ENCODE results near the gene PCDH9. TPM values are rescaled to one million over a fixed set of nuclear protein-coding genes. Genes with fewer than 3 reads are reported as not detected.

The PCDH9 gene
- total RNA-seq, 4 donors from 2014 or later = 0.37 to 2.4 (median 1.5) TPM

DNA sequence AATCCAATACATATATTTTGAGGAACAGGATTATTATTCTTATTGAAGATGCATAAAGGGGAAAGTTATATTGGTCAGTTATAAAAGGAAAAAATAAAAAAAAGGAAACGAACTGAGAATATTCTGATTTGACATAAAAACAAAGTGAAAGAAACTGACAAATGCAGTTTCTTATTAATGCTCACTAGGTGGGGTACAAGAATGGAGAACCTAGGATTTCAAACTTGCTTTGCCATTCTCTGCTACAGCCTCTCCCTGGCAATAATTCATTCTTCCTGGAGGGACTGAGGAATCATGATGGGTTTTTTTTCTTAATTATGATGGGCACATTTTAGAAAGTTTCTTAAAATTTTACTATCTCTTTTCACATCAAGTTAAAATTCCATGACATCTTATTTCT lies 154.9 kb downstream of the PCDH9 start:
- DNase-seq = no peak
- no peaks in the 10 kb centered on the region for H3K9me3 ChIP-seq
- TF ChIP-seq, protein P1, sequence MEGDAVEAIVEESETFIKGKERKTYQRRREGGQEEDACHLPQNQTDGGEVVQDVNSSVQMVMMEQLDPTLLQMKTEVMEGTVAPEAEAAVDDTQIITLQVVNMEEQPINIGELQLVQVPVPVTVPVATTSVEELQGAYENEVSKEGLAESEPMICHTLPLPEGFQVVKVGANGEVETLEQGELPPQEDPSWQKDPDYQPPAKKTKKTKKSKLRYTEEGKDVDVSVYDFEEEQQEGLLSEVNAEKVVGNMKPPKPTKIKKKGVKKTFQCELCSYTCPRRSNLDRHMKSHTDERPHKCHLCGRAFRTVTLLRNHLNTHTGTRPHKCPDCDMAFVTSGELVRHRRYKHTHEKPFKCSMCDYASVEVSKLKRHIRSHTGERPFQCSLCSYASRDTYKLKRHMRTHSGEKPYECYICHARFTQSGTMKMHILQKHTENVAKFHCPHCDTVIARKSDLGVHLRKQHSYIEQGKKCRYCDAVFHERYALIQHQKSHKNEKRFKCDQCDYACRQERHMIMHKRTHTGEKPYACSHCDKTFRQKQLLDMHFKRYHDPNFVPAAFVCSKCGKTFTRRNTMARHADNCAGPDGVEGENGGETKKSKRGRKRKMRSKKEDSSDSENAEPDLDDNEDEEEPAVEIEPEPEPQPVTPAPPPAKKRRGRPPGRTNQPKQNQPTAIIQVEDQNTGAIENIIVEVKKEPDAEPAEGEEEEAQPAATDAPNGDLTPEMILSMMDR (IDR thresholded peaks at IDR 0.05) = no peak
- TF ChIP-seq POLR2AphosphoS5 (IDR thresholded peaks at IDR 0.05) (no peak), EP300 (IDR thresholded peaks at IDR 0.05; ENCODE audit: low read depth) (no peak), POLR2A (IDR thresholded peaks at IDR 0.05) (no peak)
- 33 to 41% methylated on average over 1 of the region's 1 CpG for WGBS, 2 donors (ENCODE audit: low coverage in 1 of 2)
- no peak overlapping the region for H3K27ac ChIP-seq
- no peaks in the 10 kb centered on the region for H3K4me1 ChIP-seq
- H3K36me3 ChIP-seq = no peaks in the 10 kb centered on the region
- H3K27me3 ChIP-seq = no peaks in the 10 kb centered on the region
- no peak overlapping the region for H3K4me3 ChIP-seq
- in situ Hi-C loops (cut with MboI; ENCODE audit: low pct_ligation_motif_present in 1 of 4, low pct_unique_long_range_greater_than_20kb in 1 of 4, low sequenced_read_pairs in 3 of 4) = no loop called here
- intact Hi-C loops (cut with DNase I; ENCODE audit: low total_unique reads) = no loop called here

DNA sequence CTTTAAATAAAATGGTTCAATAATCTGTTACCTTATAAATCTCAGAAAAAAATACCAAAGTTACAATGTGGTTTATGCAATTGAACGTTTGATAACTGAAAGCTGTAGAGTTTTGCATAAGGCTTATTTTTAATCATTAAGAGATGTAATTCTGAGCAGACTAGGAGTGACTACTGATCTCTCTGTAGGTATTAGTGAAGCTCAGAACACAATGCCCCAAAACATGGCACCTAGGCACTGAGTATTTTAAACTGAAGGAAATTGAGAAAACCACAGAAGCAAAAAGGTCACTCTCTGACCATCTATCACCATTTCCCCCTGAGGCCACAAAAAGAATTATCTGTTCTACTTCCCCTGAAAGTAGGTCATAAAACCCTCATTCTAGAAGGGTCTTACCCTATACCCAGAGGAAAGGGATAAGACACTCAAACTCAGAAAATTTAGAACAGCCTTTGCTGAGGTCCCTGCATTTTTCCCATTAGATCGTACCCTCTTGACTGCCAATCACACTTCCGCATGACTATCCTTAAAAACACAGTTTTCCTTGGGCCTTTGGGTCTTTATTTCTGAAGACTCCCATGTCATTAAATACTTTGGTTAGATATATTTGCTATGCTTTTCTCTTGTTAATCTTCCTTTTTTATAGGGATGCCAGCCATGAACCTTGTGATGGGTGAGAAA lies 158.1 kb downstream of the PCDH9 start:
- Histone ChIP-seq H3K36me3 (no peaks in the 10 kb centered on the region), H3K9me3 (no peaks in the 10 kb centered on the region), H3K4me3 (no peak overlapping the region), H3K27me3 (no peaks in the 10 kb centered on the region), H3K4me1 (no peaks in the 10 kb centered on the region), H3K27ac (no peak overlapping the region)
- in situ Hi-C loops (cut with MboI; ENCODE audit: low pct_ligation_motif_present in 1 of 4, low pct_unique_long_range_greater_than_20kb in 1 of 4, low sequenced_read_pairs in 3 of 4) (no loop called here), intact Hi-C loops (cut with DNase I; ENCODE audit: low total_unique reads) (no loop called here)
- DNase-seq = no peak
- TF ChIP-seq POLR2AphosphoS5 (IDR thresholded peaks at IDR 0.05) (no peak), POLR2A (IDR thresholded peaks at IDR 0.05) (no peak), EP300 (IDR thresholded peaks at IDR 0.05; ENCODE audit: low read depth) (no peak)
- TF ChIP-seq, protein P1 (IDR thresholded peaks at IDR 0.05) = no peak
- WGBS, 2 donors (ENCODE audit: low coverage in 1 of 2) = 81 to 90% methylated on average over 3 of the region's 3 CpGs

DNA sequence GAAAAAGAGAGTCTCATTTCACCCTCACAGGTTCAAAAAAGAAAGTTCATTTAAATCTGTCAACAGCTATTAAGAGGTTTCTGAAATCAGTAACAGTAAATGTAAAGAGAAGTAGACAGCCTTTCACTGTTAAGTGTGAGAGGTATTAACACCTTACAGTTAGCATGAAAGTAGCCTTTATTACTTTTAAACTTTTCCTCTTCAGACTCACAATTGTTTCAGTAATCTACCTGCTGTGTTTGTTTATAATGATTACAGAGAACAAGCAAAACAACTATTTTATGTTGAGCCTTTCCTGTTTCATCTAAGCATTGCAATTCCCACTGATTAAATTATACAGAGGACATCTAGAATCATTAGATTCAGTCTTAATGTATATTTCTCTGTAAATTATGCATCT lies 159.8 kb downstream of the PCDH9 start:
- intact Hi-C loops (cut with DNase I; ENCODE audit: low total_unique reads) = no loop called here
- no peaks in the 10 kb centered on the region for H3K4me1 ChIP-seq
- H3K27ac ChIP-seq = no peak overlapping the region
- no peak overlapping the region for H3K4me3 ChIP-seq
- H3K36me3 ChIP-seq = no peaks in the 10 kb centered on the region
- TF ChIP-seq, protein P1 (IDR thresholded peaks at IDR 0.05) = no peak
- no peak for TF ChIP-seq POLR2A (IDR thresholded peaks at IDR 0.05)
- no peak for TF ChIP-seq POLR2AphosphoS5 (IDR thresholded peaks at IDR 0.05)
- no peak for TF ChIP-seq EP300 (IDR thresholded peaks at IDR 0.05; ENCODE audit: low read depth)
- DNase-seq = no peak
- no peaks in the 10 kb centered on the region for H3K9me3 ChIP-seq
- no peaks in the 10 kb centered on the region for H3K27me3 ChIP-seq
- in situ Hi-C loops (cut with MboI; ENCODE audit: low pct_ligation_motif_present in 1 of 4, low pct_unique_long_range_greater_than_20kb in 1 of 4, low sequenced_read_pairs in 3 of 4) = no loop called here

DNA sequence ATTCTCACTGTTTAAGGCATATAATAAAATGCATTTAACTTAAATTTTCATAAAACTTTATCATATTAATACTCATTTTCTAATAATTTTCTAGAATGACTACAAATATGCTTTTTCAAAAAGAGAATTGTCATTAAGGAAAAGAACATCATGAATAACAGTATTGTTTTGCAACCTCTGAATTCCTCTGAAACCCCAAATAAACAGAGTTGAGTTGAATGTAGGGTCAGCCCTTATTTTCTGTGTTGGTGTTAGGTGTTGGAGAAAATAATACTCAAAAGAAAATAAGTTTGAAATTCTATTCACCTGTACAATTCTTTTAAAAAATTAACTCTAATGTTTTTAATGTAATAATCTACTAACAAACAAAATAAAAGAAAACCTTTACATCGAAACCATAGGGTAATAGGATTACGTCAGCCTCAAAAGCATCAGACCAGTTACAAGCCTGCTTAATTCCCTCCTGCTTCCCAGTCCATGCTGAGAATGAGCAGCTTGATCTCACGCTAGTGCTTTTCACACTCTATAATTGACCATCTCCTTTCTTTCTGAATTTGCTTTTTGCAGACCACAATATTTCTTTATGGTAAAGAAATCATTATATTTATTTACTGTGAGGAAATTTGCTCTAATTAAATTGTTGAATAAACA lies 160.9 kb downstream of the PCDH9 start:
- 65 to 71% methylated on average over 3 of the region's 3 CpGs for WGBS, 2 donors (ENCODE audit: low coverage in 1 of 2)
- DNase-seq = no peak
- H3K27me3 ChIP-seq = no peaks in the 10 kb centered on the region
- no peaks in the 10 kb centered on the region for H3K4me1 ChIP-seq
- intact Hi-C loops (cut with DNase I; ENCODE audit: low total_unique reads) = no loop called here
- no peaks in the 10 kb centered on the region for H3K36me3 ChIP-seq
- TF ChIP-seq POLR2AphosphoS5 (IDR thresholded peaks at IDR 0.05) (no peak), POLR2A (IDR thresholded peaks at IDR 0.05) (no peak), EP300 (IDR thresholded peaks at IDR 0.05; ENCODE audit: low read depth) (no peak)
- TF ChIP-seq, protein P1 (IDR thresholded peaks at IDR 0.05) = no peak
- no peak overlapping the region for H3K27ac ChIP-seq
- H3K9me3 ChIP-seq = no peaks in the 10 kb centered on the region
- in situ Hi-C loops (cut with MboI; ENCODE audit: low pct_ligation_motif_present in 1 of 4, low pct_unique_long_range_greater_than_20kb in 1 of 4, low sequenced_read_pairs in 3 of 4) = no loop called here
- no peak overlapping the region for H3K4me3 ChIP-seq
